ENCODE measurements around the gene TEX52. TPM values are rescaled to one million over a fixed set of nuclear protein-coding genes. Genes with fewer than 3 reads are reported as not detected.

The TEX52 gene
- polyA plus RNA-seq, 1 donor (not counting 4 experiments of a cell fraction or from before 2014, with no cell fraction given) = not detected

GRCh38 chr12:2841056-2841650 lies 15.7 kb downstream of the TEX52 start:
- Histone ChIP-seq H3K9me1 (ENCODE audit: control insufficient read depth, extremely low read depth, insufficient read depth, low read length) (no peaks in the 10 kb centered on the region), H3K4me2 (ENCODE audit: control insufficient read depth, extremely low read depth, insufficient read depth, low read depth, low read length) (no peak overlapping the region), H3K36me3 (ENCODE audit: control insufficient read depth in 2 of 2, extremely low read depth in 1 of 2, insufficient read depth in 2 of 2, low read length in 2 of 2) (peaks cover 0 to 1% of the 10 kb centered on the region in 2 experiments), H3K9ac (ENCODE audit: control insufficient read depth, extremely low read depth, insufficient read depth, low read length) (no peak overlapping the region), H3K79me2 (ENCODE audit: control insufficient read depth, insufficient read depth, low read length) (no peaks in the 10 kb centered on the region), H2AFZ (ENCODE audit: control insufficient read depth, low read length) (no peak overlapping the region), H3K4me3 (ENCODE audit: control insufficient read depth in 2 of 3, extremely low read depth in 1 of 3, insufficient read depth in 2 of 3, low read depth in 1 of 3, low read length in 3 of 3) (no peak overlapping the region), H3K27ac (ENCODE audit: control insufficient read depth, insufficient read depth, low read length) (no peak overlapping the region), H3K27me3 (ENCODE audit: control insufficient read depth, extremely low read depth, insufficient read depth, low read length) (no peaks in the 10 kb centered on the region), H4K20me1 (ENCODE audit: control insufficient read depth, extremely low read depth, insufficient read depth, low read length) (no peaks in the 10 kb centered on the region), H3K9me3 (ENCODE audit: control insufficient read depth, low read depth, low read length) (no peaks in the 10 kb centered on the region), H3K4me1 (ENCODE audit: control insufficient read depth, extremely low read depth, insufficient read depth, low read length) (no peaks in the 10 kb centered on the region)
- dilution Hi-C loops (cut with MboI; ENCODE audit: extremely low pct_ligation_motif_present, low sequenced_read_pairs) = no loop called here
- DNase-seq (ENCODE audit: low read depth, low spot score) (no peak), FAIRE-seq (no peak)
- no peak for TF ChIP-seq EZH2 (IDR thresholded peaks at IDR 0.05; ENCODE audit: low read length)
- no peak for TF ChIP-seq CTCF (optimal IDR thresholded peaks at IDR 0.05 in 1 of 3, IDR thresholded peaks at IDR 0.05 in 1 of 3, conservative IDR thresholded peaks at IDR 0.05 in 1 of 3; ENCODE audit: extremely low read depth in 1 of 3, insufficient read depth in 2 of 3, low read length in 3 of 3)

- Histone ChIP-seq H2AFZ (ENCODE audit: control insufficient read depth, low read length) (no peak overlapping the region), H3K27me3 (ENCODE audit: control insufficient read depth, extremely low read depth, insufficient read depth, low read length) (no peaks in the 10 kb centered on the region), H3K9me1 (ENCODE audit: control insufficient read depth, extremely low read depth, insufficient read depth, low read length) (no peaks in the 10 kb centered on the region), H3K27ac (ENCODE audit: control insufficient read depth, insufficient read depth, low read length) (no peak overlapping the region), H3K9me3 (ENCODE audit: control insufficient read depth, low read depth, low read length) (no peaks in the 10 kb centered on the region), H4K20me1 (ENCODE audit: control insufficient read depth, extremely low read depth, insufficient read depth, low read length) (no peaks in the 10 kb centered on the region), H3K9ac (ENCODE audit: control insufficient read depth, extremely low read depth, insufficient read depth, low read length) (no peak overlapping the region), H3K4me2 (ENCODE audit: control insufficient read depth, extremely low read depth, insufficient read depth, low read depth, low read length) (no peak overlapping the region), H3K4me1 (ENCODE audit: control insufficient read depth, extremely low read depth, insufficient read depth, low read length) (peaks cover 5% of the 10 kb centered on the region), H3K4me3 (ENCODE audit: control insufficient read depth in 2 of 3, extremely low read depth in 1 of 3, insufficient read depth in 2 of 3, low read depth in 1 of 3, low read length in 3 of 3) (no peak overlapping the region), H3K79me2 (ENCODE audit: control insufficient read depth, insufficient read depth, low read length) (no peaks in the 10 kb centered on the region), H3K36me3 (ENCODE audit: control insufficient read depth in 2 of 2, extremely low read depth in 1 of 2, insufficient read depth in 2 of 2, low read length in 2 of 2) (peaks cover 0 to 2% of the 10 kb centered on the region in 2 experiments)
- TF ChIP-seq CTCF (optimal IDR thresholded peaks at IDR 0.05 in 1 of 3, IDR thresholded peaks at IDR 0.05 in 1 of 3, conservative IDR thresholded peaks at IDR 0.05 in 1 of 3; ENCODE audit: extremely low read depth in 1 of 3, insufficient read depth in 2 of 3, low read length in 3 of 3) (no peak), EZH2 (IDR thresholded peaks at IDR 0.05; ENCODE audit: low read length) (no peak)
- DNase-seq (ENCODE audit: low read depth, low spot score) = no peak
- dilution Hi-C loops (cut with MboI; ENCODE audit: extremely low pct_ligation_motif_present, low sequenced_read_pairs) = no loop called here
- no peak for FAIRE-seq
Observed at GRCh38 chr12:2836574-2836973, 20.3 kb downstream of the TEX52 start.
